Hematopoietic multipotent progenitor cell (in vitro differentiated cells): ENCODE data around the gene LARGE1. TPM values are rescaled to one million over a fixed set of nuclear protein-coding genes. Genes with fewer than 3 reads are reported as not detected.
"Not testable (repeated sequence)": the region's sequence is repeated elsewhere in the genome, so short reads cannot be mapped to it uniquely, and the experiment has no call there.

Experiments used
- DNase-seq, 3 donors: peaks; one replicate each; pipeline ENCODE4 v3.0.0-alpha.2; 2011 to 2015; ENCODE audit warnings: low read depth in 2 of 3, low spot score in 2 of 3
- total RNA-seq: library from RNA; depleted of rRNA; stranded (reverse); fragments of >200 nt; gene quantifications from one replicate; pipeline ENCODE4 v1.2.3, GENCODE V29; 2012

LARGE1 gene
- total RNA-seq, 1 donor = 1.6 TPM

DNA sequence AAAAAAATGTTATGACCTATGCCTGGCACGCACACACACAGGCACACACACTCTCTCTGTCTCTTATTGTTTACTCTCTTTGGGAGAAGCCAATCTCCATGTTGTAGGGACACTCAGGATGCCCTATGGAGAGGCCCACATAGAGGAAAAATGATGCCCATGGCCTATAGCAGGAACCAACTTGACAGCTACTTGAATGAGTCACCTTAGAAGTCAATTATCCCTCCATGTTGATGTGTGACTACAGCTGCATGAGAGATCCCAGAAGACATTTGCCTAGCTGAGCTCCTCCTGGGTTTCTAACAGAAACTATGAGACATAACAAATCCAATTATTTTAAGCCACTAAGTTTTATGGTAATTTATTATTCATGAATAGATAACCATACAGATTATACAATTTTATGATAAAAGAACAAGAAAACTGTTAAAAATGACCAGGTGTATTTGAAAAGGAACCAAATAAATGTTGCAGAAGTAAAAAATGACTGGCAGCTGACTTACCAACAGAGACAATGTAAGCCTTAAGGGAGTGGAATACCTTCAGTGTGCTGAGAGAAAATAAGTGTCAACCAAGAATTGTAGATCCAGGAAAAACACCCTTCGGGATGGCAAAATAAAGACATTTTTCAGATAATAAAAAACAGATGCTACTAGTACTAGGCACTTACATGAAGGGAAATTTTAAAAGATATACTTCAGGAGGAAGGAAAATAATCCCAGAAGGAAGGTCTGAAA is 458.4 kb downstream of the LARGE1 start:
- no peak for DNase-seq

DNA sequence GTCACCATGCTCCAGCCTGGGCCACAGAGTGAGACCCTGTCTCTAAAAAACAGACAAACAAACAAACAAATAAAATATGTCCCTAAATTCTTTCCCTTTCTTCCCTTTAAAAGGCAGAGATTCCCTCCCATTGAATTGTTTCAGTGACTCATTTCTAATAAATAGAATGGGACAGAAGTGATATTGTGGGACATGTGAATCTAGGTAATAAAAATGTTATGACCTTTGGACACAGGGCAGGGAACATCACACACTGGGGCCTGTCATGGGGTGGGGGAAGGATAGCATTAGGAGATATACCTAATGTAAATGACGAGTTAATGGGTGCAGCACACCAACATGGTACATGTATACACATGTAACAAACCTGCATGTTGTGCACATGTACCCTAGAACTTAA is 459.0 kb downstream of the LARGE1 start:
- DNase-seq = not testable (repeated sequence)

DNA sequence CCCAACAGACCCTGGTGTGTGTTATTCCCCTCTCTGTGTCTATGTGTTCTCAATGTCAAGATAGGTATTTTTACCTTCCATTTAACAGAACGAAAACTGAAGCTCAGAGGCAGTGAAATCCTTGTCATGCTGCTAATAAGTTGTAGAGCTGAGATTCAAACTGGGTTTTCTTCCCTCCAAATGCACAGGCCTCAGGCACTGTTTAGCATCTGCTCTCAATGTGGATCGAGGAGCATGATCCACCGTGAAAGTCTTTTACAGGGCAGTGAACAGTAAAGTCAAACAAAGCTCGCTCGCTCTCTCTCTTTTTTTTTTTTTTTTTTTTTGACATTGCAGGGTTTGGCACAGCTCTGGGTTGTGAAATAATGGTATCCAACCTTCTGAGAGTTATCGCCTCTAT is 461.1 kb downstream of the LARGE1 start:
- no peak for DNase-seq

DNA sequence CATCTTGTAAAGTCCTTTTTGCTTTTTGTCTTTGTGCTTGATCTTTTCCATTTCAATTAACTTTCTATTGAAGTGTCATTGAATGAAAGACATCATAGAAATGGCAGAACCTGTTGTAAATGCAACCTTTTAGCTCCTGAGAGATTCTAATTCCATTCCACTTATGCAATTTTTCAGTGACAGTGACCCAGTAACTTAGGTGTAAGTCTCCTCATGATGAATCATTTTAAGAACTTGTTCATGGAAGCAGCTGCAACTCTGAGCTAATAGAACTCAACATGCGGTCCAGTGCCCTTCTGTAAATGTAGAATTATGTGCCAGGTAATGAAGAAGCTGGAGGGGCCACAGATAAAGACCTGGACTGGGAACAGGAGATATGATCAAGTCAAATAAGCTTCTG is 463.8 kb downstream of the LARGE1 start:
- no peak for DNase-seq

DNA sequence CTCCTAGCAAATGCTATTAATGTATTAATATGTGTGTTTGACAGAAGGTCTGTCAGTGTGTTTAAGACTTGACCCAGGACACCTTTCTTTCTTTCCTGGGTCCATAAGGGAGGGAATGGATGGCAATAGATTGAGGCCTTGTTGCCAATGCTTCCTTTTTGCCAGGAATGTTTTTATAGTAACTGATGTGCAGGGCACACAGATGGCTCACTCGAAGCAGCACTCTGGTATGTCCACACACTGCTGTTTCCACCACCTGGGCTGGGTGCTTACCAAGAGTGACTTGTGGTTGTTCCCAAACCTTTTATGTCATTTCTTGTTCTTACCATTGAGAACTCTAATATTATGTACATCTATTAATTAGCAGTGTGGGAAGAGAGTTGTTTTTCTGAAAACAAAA is 465.2 kb downstream of the LARGE1 start:
- DNase-seq = no peak

DNA sequence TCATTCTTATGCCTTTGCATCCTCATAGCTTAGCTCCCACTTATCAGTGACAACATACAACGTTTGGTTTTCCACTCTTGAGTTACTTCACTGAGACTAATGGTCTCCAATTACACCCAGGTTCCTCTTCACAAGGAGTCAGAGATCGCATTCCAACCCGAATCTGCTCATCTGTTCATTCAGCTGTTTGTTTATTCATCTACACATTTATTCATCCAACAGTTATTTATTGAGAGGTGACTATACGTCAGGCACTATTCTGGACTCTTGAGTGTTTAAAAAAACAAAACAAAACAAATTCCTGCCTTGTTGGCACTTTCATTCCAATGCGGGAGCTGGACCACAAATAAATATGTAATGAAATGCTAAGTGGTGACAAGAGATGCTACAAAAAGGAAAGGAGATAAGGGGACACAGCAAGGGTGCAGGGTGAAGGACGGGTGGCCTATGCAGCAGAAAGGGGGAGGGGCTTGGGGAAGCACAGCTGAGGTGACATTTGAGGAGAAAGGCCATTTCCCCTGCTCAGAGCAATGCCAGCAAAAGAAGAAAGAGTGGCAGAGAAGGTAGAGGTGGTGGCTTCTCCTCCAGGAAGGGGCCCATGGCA is 468.3 kb downstream of the LARGE1 start:
- DNase-seq = no peak

DNA sequence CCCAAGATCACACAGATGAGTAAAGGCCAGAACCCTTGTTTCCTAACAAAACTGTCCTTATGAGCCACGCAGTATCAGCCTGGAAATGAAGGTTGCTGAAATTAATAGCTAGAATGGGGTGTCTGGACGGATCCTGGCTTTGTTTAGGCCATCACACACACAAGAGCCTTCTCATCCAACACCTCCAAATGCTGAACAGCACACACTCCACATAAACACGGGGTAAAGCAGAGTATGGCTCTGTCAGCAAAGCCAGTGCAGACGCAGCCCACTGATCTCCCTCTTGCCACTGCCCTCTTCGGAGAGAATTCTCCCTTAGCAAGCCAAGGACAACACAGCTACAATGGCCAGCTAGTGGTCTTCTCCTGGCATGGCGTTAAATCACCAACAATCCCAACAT is 469.5 kb downstream of the LARGE1 start:
- no peak for DNase-seq

DNA sequence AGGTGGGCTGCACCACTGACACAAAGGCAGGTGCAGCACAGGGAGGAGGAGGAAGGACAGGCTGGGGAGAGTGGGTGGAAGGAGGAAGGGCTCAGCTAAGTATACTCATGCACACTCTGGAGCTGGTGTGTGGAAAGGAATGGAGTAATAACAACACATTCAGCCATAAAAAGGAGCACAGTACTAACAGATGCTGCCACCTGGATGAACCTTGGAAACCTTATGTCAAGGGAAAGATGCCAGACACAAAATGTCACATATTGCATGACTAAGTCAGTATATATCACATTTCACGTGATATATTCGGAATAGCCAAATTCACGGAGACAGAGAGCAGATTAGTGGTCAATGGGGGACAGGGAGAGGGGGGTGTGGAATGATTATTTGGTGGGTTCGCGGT is 472.5 kb downstream of the LARGE1 start:
- DNase-seq = no peak

DNA sequence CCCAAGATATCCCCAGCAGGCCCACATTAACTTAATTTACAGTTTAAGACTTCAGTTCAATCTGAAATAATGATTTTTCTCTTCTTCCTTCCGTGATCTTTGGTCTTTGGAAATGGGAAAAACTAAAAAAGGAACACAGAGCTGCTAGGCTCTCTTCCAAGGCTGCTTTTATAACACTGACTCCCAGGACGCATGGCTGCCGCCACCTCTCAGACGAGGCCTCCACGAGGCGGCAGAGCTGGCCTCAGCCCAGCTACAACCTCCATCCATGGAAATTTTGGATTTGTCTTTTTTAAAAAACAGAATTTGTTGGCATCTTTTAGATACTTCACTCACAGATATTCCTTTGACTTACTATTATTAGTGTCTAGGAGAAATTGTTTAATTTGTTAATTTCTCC is 476.6 kb downstream of the LARGE1 start:
- no peak for DNase-seq

DNA sequence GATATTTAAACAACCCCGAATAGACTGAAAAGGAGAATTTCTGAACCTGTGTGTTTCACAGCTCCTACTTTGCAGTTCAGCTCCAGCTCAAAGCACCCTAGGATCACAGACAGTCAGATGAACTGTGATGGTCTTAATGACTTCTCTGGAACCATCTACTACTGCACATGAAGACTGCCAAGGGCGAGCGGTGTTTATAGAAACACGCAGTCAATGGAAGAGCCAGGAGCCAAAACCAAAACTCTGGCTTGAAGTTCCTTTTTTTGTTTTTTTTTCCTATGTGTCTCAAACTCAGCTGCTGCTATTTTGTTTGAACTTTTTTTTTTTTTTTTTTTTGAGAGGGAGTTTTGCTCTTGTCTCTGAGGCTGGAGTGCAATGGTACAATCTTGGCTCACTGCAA is 479.5 kb downstream of the LARGE1 start:
- peak in 1 of 3 donors; percentile 11 for DNase-seq

DNA sequence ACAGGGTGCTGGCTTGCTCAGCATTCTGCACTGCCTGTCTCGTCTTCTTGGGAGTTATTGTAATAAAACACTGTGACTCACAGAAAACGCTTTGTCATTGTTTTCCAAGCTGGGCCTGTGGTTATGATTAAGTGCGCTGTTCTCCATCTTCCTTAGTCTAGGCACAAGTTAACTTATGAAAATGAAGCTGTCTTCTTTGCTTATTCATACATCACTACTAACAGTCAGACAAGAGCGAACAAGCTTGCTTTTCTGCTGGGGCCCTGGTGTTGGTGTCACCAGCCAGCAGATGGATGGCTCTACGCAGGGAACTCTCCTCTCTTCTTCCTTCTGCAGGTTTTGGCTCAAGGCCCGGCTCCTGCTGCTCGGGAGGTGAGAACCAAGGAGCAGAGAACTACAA is 482.0 kb downstream of the LARGE1 start:
- DNase-seq = peak in 2 of 3 donors; percentile 53 to 73

DNA sequence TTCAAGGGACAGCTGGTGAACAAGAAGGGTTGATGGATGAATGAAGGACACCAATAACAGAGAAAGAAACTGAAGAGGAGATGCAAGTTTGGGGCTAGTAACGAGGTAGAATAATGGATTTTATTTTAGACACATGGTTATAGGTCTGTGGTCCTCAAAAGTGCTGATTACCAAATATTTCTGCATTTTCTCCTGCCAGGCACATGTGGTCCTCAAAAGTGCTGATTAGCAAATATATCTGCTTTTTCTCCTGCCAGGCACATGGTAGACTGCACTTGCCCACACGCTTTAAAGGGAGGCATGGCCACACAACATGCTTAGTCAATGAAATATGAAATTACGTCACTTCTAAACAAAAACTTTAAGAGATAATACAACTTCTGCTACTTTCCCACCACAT is 489.0 kb downstream of the LARGE1 start:
- no peak for DNase-seq

DNA sequence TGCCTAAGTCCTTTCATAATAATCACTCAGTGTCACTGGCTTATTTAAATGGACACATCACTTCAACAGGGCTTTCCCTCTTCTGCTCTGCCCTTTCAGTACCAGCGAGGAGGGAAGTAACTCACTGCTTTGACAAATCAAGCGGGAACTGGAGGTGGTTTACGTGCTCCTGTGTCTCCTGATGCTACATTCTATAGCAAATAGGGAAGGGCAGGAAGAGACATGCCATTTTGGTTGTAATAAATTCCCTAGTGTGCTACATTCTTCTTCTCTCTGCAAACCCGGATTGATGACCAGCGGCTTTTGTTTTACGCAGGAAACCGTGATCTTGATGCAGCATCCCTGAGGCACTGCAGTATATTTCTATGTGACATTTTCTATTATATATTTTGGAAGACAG is 491.0 kb downstream of the LARGE1 start:
- no peak for DNase-seq

DNA sequence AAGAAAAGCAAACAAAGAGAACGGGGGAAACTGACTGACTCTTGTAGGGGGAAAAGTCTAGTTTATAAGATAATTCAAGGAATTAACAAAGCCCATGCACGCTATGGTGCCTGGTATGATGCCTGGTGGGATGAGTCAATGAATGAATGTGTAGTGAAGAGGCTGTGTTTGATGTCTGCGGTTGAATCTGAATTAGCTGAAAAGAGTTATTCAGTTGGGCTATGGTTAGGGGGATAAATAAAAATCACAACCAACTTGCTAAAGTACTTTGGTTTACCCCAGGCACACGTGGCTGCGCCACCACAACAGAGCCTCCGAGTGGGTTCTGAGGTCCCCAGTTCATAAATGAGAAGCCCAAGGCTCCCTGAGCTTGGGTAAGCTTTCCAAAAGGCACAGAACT is 492.8 kb downstream of the LARGE1 start:
- no peak for DNase-seq

DNA sequence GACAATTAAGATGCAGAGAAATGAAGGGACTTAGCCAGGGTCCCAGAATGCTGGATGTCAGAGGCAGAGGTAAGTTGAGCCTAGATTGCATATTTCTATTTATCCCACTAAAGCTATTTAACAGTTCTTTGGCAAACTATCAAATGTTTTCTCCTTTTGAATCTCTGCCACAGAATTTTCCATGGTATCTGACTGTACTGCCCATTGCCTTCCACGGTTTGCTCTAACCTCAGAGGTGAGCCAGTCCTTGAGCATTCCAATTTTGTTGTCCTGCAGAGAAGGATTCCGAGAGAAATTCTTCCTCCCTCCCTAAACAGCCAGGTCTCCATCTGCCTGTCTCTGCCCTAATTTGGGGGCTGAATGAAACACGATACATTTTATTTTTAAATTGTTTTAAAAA is 493.8 kb downstream of the LARGE1 start:
- no peak for DNase-seq

DNA sequence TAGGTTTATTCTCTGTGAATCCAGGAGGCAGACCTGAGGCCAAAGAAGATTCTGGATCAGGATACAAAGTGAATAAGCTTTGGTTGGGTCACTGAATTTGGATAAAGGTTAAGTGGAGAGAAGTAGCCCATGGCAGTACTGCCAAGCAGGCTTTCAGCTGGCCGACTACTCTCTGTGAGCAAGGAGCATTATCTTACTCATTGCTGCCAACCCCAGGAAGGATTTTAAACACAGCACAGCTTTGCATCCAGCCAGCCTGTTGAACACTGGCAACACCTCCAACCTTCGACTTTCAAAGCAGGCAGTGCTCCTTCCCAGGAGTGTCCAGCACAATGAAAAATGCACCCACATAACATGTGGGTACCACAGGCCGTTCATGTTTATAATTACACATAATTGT is 498.4 kb downstream of the LARGE1 start:
- DNase-seq = no peak

DNA sequence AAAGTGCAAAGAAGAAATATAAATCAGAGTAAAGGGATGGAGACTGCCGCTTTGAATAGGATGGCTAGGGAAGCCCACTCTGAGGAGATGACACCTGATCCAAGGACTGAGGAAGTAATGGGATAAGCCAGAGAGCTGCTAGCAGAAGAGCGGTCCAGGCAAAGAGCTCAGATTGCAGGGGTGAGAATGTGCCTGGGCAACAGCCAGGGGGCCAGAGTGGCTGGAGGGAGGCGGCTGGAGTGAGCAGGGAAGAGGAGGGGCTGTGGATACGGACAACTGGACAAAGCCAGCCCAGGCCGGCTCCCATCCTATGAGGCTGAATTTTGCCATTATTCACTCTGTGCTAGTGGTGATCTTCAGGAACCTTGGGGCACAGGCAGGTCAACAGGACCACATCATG is 501.8 kb downstream of the LARGE1 start:
- DNase-seq = no peak

DNA sequence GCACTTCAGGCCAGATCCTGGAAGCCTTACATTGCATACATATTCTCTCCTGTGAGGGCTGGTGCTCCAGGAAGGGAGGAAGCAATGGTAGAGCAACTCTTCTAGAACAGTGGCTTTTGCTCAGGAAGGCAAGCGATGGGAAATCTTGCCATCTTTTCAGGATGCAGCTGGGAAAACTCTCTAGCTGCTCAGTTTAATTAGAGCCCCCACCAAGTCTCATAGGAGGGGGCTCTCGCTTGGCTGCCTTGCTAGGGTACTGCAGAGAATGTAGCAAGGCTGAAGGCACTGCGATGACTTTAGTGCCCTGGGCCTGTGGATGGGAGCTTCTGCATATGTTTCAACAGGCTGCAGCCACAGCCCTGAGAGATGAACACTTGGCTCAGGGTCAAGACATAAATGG is 504.9 kb downstream of the LARGE1 start:
- DNase-seq = no peak

DNA sequence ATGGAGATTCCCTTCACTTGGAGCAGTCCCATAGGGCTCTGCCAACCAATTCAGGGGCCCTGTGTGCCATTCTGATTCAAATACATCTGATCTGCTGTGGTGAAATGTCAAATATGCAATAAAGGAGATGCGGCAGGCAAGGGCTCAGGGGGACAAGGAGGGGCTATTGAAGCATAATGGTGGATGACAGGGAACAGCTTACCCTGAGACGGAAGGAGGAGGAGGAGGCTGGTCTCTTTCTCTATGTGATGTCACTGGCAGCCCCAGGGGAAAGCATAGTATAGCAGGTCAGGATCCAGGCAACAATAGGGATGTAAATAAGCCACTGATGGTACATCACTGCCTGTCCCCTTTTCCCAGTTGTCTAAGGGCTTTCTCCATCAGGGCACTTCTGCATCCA is 511.2 kb downstream of the LARGE1 start:
- no peak for DNase-seq

DNA sequence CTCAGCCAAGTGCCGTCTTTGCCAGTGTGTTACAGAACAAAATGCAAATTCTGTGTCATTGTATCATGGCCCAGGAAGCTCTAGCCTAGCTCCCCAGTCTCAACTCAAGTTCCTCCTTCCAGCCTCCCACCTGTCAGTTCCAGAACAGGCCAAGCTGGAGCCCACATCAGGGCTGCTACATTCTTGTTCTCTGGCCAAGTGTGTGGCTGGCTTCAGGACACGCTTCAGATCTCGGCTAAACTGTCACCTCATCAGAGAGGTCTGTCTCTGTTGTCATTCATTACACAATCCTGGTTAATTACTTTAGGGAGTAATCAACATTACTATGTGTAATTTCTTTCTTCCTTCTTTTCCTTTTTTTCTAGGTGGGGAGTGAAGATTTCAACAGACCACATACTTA is 515.1 kb downstream of the LARGE1 start:
- DNase-seq = no peak

DNA sequence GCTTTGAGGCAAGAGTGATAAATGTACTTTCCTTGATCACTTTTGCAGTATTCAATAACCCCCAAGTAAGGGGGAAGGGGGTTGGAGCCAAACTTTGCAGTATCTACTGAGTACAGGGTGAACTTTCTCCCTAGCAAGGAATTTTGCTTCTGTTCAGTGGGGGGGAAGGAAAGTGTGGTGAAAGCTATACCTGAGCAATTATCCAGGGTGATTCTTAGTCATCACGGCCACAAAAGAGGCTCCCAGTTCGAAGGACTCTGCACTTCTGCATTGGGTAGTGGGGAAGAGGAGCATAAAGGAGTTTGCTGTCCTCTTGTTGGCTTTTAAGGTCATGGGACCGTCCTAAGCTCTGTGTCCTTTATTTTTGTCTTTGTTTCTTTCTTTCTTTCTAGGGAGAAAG is 515.6 kb downstream of the LARGE1 start:
- no peak for DNase-seq

DNA sequence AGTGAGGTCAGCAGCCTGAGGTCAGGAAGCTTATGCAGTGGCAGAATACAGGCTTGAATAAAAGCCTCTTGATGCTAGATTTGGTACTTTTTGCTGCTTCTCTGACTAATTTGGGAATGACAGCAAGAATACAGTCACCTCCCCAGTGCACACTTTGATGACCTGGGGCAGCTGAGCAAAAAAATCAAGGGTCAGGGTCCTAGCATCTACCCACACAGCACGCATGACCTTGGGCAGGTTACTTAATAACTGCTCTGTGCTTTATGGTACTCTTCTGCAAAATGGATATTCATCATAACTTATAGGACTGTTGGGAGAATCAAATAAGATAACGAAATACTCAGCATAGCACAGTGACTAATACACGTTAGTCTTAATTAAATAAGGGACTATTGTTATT is 518.0 kb downstream of the LARGE1 start:
- DNase-seq = no peak

DNA sequence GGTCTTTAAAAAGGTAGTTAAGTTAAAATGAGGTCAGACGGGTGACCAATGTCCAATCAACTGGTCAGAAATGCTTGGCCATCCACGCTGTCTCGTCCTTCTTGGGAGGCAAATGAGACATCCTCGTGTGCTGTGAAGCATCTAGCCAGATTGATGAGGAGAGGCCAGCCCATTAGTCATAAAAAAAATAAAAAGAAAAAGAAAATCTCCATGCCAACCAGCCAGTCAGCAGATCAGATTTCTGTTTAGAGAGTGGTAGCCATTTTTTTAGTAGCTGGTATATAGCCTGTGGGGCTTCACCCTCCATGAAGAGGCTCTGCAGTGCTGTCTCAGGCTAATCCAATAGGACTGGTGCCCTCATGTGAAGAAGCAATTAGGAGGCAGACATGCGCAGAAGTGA is 519.0 kb downstream of the LARGE1 start:
- DNase-seq = no peak
